Kidney glomerular epithelial cell (primary cell): Measurements from ENCODE around the gene PDGFD.

Experiments used
- DNase-seq: peaks from one replicate; lab custom pipeline; 2025; lab: John Stamatoyannopoulos, UW

PDGFD gene

DNA sequence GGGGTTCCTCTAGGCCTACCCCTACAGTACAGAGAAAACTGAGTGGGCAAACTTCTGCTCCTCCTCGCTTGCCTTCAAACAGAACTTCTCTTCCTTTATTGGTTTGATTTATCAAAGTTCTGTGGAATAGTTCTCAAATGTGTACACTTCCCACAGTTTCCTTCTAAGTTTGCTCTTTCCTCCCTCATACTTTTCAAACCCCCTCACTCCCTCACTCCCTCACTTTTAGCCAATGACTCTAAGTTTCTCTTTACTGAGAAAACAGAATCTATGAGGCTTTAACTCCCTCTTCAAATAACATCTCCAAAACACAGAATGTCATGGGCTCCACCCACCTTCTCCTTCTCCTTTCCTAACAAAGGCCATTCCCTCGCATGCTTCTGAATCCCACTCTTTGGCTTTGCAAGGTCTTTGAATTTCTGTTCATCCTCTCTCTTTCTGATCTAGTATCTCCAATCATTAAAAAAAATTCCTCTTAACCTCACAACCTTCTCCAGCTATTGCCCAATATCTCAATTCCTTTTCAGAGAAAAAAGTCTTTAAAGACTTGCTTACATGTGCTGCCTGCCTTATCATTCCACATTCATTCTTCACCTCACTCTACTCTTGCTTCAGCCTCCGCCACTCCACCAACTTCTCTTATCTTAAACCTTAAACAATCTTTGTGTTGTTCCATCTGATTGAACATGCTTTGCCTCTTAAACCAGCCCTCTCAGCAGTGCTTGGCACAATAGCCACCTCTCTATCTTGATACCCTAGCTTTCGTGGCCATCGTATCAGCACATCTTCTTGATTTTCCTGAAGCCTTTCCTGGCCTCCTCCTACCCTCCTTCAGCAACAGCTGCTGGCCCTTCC lies 70.3 kb downstream of the PDGFD start:
- DNase-seq, result no peak

DNA sequence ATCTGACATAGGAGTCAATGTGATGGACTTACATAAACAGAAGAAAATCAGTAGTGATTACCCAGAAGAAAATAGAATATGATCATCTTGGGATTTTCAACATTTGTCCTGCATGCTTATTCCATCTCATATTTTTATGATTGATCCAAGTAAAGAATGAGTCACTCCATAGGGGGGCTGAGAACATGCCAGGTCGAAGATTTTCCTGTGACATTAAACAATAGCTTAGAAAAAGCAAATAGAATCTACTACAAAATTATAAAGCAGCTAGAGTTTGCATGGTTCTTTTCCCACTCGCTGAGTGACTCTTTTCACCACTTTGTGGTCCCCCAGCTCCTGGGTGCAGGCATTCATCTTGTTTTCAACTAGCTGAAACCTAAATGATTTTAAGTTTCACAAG lies 71.2 kb downstream of the PDGFD start:
- no peak for DNase-seq

DNA sequence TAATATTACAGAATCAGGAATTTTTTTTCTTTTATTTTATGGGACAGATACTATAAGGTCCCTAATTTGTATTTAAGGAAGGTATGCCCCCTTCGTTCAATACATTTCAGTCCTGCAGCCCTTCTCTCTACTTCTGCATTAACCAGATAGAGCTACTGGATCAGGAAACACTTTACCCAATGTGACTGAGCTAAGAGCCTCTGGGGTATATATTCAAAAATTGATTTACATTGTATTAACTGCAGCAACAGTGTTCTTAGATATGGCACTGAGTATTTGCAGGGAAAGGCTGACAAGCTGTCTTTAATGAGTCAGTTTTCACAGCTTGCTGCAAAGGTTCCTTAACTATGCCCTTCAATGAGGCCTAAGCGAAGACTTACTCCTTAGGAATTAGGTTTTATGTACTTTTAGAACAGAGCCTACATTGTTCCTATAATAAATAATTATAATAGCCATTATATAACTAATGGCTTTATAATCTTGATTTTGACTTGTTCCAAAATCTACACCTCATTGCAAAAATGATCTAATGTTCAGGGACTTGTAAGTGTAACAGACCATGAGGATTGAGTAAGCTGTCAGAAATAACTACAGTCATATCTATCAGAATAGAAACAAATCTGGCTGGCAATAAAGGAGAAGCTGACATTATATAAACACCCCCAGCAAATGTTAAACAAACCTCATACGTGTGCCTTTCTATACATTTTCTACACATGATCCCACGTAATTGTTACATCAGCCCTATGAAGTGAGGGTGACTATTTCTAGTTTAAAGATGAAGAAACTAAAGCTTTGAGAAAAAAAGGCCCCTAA lies 72.5 kb downstream of the PDGFD start:
- no peak for DNase-seq

DNA sequence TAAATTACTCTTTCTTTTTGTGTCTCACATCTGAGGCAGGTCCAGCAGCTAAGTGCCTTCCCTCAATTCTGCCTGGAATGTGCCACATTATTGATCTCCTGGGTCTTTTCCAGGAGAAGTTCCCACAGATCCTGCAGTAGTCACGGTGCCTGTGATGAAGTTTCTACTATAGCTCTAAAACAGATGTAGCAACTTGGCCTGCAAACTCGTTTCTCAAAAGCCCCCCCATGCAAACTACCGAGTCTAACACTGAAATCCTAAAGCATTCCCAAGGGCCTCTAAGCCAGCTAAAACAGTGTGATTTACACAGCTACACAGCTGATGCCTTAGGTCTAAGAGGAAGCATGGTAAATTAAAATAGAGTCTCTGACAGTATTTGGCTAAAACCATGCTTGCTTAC lies 73.2 kb downstream of the PDGFD start:
- DNase-seq, result no peak

DNA sequence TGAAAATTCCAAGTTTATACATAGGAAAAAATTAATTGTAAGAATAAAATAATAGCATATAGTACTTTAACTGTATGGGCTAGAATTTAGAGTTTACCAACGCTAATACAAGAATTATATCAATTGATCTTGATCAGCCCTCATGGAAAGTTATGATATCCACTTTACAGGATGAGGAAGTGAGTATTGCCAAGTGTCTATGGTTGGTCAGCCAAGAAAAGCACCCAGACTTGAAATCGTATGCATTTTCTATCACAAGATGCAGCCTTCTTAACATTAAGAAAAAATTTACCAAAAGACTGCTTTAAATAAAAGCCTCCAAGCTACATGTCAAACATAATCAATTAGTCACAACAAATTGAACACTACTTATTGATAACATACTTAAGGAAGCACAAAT lies 74.5 kb downstream of the PDGFD start:
- no peak for DNase-seq

GRCh38 chr11:104086621-104087020 lies 77.3 kb downstream of the PDGFD start:
- no peak for DNase-seq

GRCh38 chr11:104078995-104079394 lies 85.0 kb downstream of the PDGFD start:
- no peak for DNase-seq

DNA sequence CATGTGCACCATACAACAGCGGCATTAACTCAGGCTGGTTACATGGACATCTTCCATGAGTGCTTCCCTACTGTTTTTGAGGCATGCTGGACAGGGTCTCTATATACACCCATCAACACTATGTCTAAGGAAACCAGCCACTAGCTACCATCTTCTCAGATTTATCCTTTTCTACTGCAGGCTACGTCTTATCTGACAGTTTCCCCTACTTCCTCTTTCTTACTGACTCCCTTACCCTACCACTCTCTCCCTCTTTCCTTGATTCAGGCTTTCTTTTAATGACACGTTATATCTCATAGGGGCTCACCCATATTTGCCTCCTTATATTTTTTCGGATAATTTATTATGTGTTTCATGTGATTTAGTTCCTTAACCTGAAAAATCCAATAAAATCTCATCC lies 85.7 kb downstream of the PDGFD start:
- no peak for DNase-seq

DNA sequence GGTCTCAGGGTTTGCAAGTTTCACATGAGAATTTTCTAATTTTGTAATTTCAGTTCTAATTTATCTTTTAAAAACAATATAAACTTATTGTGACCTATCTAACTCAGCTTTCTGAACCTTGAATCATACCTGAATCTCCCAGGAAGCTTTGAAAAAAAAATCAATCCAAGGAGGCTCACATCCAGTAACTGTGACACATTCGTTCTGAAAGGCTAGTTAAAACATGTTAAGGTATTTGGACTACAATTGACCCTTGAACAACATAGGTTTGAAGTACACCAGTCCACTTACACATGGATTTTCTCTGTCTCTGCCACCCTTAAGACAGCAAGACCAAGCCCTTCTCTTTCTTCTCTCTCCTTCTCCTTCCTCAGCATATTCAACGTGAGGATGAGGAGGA lies 87.5 kb downstream of the PDGFD start:
- no peak for DNase-seq

DNA sequence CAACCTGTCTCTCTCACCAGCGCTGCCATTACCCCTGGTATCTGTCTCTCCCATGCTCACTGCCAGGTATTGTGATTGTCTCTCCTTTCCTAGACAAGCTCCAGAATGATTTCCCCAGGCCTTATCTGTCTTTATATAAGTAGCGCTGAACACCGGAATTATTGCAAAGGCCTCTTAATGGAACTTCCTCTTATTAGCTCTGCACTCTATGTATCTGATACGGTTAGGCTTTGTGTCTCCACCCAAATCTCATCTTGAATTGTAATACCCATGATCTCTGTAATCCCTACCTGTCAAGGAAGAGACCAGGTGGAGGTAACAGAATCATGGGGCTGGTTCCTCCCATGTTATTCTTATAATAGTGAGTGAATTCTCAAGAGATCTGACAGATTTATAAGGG lies 88.2 kb downstream of the PDGFD start:
- DNase-seq, result no peak

- DNase-seq, result no peak
Measured at GRCh38 chr11:104075091-104075490, 88.9 kb downstream of the PDGFD start.

GRCh38 chr11:104073950-104074705 lies 89.8 kb downstream of the PDGFD start:
- no peak for DNase-seq

- DNase-seq, result no peak
Measured at GRCh38 chr11:104067534-104067933, 96.4 kb downstream of the PDGFD start.

- no peak for DNase-seq
Measured at GRCh38 chr11:104064034-104064630, 99.8 kb downstream of the PDGFD start.

- no peak for DNase-seq
Measured at GRCh38 chr11:104061853-104062521, 102.0 kb downstream of the PDGFD start.

- DNase-seq, result no peak
Measured at GRCh38 chr11:104060820-104061219, 103.1 kb downstream of the PDGFD start.

- no peak for DNase-seq
Measured at GRCh38 chr11:104060004-104060794, 103.7 kb downstream of the PDGFD start.

- DNase-seq, result no peak
Measured at GRCh38 chr11:104058680-104059079, 105.3 kb downstream of the PDGFD start.

DNA sequence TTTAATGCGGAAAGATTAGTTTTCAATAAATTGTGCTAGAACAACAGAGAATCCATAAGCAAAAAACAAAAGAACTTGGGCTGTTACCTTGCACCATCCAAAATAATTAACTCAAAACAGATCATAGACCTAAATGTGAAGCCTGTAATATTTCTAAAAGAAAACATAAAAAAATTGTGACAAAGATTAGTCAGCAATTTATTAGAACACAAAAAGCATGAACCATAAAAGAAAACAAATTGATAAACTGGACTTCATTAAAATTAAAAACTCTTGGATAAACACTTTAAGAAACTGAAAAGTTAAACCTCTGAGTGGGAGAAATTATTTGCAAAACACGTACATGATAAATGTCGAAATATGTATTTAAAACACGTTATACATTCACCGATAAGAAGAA lies 106.0 kb downstream of the PDGFD start:
- DNase-seq, result no peak

GRCh38 chr11:104055596-104055995 lies 108.4 kb downstream of the PDGFD start:
- DNase-seq, result no peak
